Ascending aorta (tissue), 2 donors: ENCODE data around the gene WWC2. TPM values are rescaled to one million over a fixed set of nuclear protein-coding genes. Genes with fewer than 3 reads are reported as not detected.

Experiments
- DNase-seq, 2 donors: peaks; one replicate each; pipeline ENCODE4 v3.0.0-alpha.2; 2019; ENCODE audit warnings: low spot score in 2 of 2
- H3K27ac ChIP-seq, 2 donors: fragments of 200-600 bp; sonication (generic); one replicate each; pipeline ENCODE4 v1.5.1; 2016 to 2017; ENCODE audit warnings: mild to moderate bottlenecking in 1 of 2
- H3K27me3 ChIP-seq: fragments of 200-600 bp; sonication (generic); one replicate; pipeline ENCODE4 v1.5.1; 2017
- H3K36me3 ChIP-seq, 2 donors: fragments of 200-600 bp; sonication (generic); one replicate each; pipeline ENCODE4 v1.5.1; 2016
- H3K4me1 ChIP-seq, 2 donors: fragments of 200-600 bp; sonication (generic); one replicate each; pipeline ENCODE4 v1.5.1; 2016 to 2017; ENCODE audit warnings: mild to moderate bottlenecking in 1 of 2
- H3K4me3 ChIP-seq, 2 donors: fragments of 200-600 bp; sonication (generic); one replicate each; pipeline ENCODE4 v1.5.1; 2016 to 2017; ENCODE audit warnings: mild to moderate bottlenecking in 1 of 2
- H3K9me3 ChIP-seq, 2 donors: fragments of 200-600 bp; sonication (generic); one replicate each; pipeline ENCODE4 v1.5.1; 2016
- intact Hi-C: fragments of 100-400 bp; cut with DNase I; formaldehyde crosslinking; loops from one replicate; pipeline ENCODE4 v1.15.1; 2023
- total RNA-seq: library from RNA; depleted of rRNA; stranded (reverse); fragments of >200 nt; gene quantifications from one replicate; pipeline ENCODE4 v1.1.0, GENCODE V29; 2016
- TF ChIP-seq, protein P1 (sequence below), 3 experiments: fragments of 200-600 bp in 2 of 3; fragments of 450-650 bp in 1 of 3; sonication (generic) in 2 of 3; IDR thresholded peaks; one replicate each; pipeline ENCODE4 v1.5.1; 2016 to 2019; ENCODE audit warnings: antibody characterized with exemption in 3 of 3, mild to moderate bottlenecking in 1 of 3, moderate library complexity in 1 of 3

The WWC2 gene
- total RNA-seq, 1 donor from 2014 or later, result 3.8 TPM

DNA sequence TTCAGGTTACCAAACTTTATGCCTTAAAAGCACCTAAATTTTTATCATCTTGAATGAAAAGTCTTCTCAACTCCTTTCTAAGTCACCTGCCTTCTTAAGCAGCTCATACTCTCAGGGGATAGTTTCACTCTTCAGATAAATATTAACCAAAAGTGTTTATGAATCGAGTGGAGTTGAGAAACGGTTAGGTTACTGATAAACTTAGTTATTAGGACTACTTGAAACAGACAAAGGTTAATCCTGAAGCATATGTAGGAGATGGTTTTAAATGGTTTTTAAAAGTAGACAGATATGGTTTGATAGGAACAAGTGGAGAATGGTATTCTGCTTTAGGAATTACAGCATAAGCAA is 188.2 kb downstream of the WWC2 start:
- peaks cover 50 to 76% of the 10 kb centered on the region in 2 donors for H3K36me3 ChIP-seq
- H3K9me3 ChIP-seq, result no peaks in the 10 kb centered on the region
- H3K4me3 ChIP-seq, result no peak overlapping the region
- no peak for DNase-seq
- TF ChIP-seq, protein P1, sequence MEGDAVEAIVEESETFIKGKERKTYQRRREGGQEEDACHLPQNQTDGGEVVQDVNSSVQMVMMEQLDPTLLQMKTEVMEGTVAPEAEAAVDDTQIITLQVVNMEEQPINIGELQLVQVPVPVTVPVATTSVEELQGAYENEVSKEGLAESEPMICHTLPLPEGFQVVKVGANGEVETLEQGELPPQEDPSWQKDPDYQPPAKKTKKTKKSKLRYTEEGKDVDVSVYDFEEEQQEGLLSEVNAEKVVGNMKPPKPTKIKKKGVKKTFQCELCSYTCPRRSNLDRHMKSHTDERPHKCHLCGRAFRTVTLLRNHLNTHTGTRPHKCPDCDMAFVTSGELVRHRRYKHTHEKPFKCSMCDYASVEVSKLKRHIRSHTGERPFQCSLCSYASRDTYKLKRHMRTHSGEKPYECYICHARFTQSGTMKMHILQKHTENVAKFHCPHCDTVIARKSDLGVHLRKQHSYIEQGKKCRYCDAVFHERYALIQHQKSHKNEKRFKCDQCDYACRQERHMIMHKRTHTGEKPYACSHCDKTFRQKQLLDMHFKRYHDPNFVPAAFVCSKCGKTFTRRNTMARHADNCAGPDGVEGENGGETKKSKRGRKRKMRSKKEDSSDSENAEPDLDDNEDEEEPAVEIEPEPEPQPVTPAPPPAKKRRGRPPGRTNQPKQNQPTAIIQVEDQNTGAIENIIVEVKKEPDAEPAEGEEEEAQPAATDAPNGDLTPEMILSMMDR (IDR thresholded peaks at IDR 0.05), result no peak
- no peaks in the 10 kb centered on the region for H3K27me3 ChIP-seq
- intact Hi-C loops, result no loop called here
- no peak overlapping the region for H3K27ac ChIP-seq
- H3K4me1 ChIP-seq, result no peaks in the 10 kb centered on the region

DNA sequence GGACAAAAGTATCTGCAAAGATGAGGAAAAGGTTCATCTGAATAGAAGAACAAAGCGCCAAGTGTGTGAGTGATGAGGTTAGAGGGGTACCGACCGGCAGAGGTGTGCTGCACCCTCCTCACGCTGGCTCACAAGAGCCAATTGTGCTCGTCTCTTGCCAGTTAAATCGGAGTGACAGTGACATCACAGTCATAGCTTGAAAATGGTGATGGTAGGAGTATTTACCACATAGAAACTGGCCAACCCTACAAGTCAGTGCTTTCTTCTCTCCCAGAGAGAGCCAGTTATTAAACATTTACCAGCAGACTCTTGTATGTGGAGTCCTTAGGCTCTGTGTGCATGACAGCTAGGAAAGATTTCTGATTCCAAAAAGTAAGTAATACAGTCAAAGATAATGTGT is 188.6 kb downstream of the WWC2 start:
- Histone ChIP-seq H3K27me3 (no peaks in the 10 kb centered on the region), H3K36me3 (peaks cover 46 to 74% of the 10 kb centered on the region in 2 donors), H3K27ac (no peak overlapping the region), H3K4me1 (no peaks in the 10 kb centered on the region), H3K4me3 (no peak overlapping the region), H3K9me3 (no peaks in the 10 kb centered on the region)
- intact Hi-C loops, result no loop called here
- TF ChIP-seq, protein P1 (IDR thresholded peaks at IDR 0.05), result no peak
- no peak for DNase-seq

DNA sequence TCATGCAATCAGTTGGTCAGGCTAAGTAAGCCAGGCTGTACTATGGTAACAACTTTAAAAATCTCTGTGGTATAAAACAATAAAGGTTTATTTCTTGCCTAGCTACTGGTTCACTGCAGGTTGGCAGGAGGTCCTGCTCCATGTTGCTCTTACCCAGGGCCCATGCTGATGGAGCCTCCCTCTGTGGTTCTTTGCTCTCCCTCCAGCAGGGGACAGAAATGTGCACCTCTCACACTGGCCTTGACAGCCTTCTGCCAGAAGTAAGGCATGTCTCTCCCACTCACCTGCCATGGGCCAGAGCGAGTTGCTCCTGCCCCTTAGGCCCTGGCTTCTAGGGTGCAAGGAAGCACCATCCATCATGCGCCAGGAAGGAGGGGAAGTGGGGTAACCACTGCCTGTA is 189.9 kb downstream of the WWC2 start:
- peaks cover 41 to 70% of the 10 kb centered on the region in 2 donors for H3K36me3 ChIP-seq
- TF ChIP-seq, protein P1 (IDR thresholded peaks at IDR 0.05), result no peak
- DNase-seq, result no peak
- H3K27me3 ChIP-seq, result no peaks in the 10 kb centered on the region
- H3K9me3 ChIP-seq, result no peaks in the 10 kb centered on the region
- no peaks in the 10 kb centered on the region for H3K4me1 ChIP-seq
- intact Hi-C loops, result no loop called here
- no peak overlapping the region for H3K27ac ChIP-seq
- H3K4me3 ChIP-seq, result no peak overlapping the region

DNA sequence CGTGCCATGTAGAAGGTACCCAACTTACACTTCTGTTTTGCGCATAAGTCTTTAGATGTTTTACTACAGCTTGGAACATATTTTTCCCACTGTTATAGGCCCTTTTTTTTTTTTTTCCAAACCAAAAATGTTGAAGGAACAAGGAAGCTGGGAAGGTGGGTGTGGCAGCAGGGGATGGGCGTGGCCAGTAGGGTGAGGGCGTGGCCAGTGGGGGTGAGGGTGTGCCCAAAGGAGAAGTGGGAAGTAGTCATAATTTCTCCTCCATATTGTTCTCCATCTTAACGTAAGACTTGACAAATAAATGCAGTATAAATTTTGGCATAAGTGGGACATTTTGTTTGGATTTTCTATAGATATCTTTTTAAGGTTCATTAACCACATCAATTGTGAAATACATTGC is 190.6 kb downstream of the WWC2 start:
- Histone ChIP-seq H3K27ac (no peak overlapping the region), H3K27me3 (no peaks in the 10 kb centered on the region), H3K9me3 (no peaks in the 10 kb centered on the region), H3K36me3 (peaks cover 36 to 67% of the 10 kb centered on the region in 2 donors), H3K4me3 (no peak overlapping the region), H3K4me1 (no peaks in the 10 kb centered on the region)
- TF ChIP-seq, protein P1 (IDR thresholded peaks at IDR 0.05), result no peak
- intact Hi-C loops, result no loop called here
- DNase-seq, result no peak

DNA sequence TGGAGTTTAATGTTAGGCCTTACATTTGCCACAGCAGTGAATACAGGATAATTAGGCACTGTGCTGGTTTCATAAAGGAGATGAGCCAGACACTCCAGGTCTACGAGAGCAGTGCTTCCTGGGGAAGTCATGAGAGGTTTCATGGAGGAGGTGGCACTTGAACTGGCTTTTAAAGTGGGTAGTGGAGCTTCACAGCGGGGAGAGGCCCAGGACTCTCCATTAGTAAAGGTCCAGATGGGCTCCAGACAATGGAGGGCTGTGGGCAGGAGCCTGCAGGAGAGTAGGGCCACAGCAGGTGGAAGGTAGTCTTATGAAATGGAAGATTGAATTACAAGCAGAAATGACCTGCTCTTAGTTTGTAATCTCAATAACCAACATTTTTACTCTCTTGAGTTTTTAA is 192.0 kb downstream of the WWC2 start:
- H3K4me3 ChIP-seq, result no peak overlapping the region
- no peaks in the 10 kb centered on the region for H3K4me1 ChIP-seq
- H3K9me3 ChIP-seq, result no peaks in the 10 kb centered on the region
- H3K27me3 ChIP-seq, result no peaks in the 10 kb centered on the region
- no peak for DNase-seq
- TF ChIP-seq, protein P1 (IDR thresholded peaks at IDR 0.05), result no peak
- peaks cover 34 to 69% of the 10 kb centered on the region in 2 donors for H3K36me3 ChIP-seq
- no peak overlapping the region for H3K27ac ChIP-seq
- intact Hi-C loops, result no loop called here

DNA sequence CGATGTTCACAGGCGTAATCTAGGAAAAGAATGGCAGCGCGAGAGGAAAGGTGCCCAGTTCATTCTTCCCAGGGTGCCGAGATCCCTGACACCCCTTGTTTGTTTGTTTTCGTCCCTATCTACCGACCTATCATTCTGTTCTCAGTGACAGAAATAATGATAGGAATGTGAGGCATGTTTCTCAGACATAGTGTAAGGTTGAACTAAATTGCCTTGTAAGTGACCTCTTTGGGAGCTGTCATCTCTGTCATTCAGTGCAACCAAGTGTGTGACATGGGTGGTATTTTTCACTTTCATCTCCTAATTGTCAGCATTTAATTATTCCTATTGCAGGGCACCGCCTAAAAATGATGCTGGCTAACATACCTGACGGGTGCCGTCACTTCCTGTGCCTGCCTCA is 196.7 kb downstream of the WWC2 start:
- intact Hi-C loops, result no loop called here
- Histone ChIP-seq H3K9me3 (no peaks in the 10 kb centered on the region), H3K4me1 (no peaks in the 10 kb centered on the region), H3K27ac (no peak overlapping the region), H3K27me3 (no peaks in the 10 kb centered on the region), H3K4me3 (no peak overlapping the region), H3K36me3 (peaks cover 21 to 41% of the 10 kb centered on the region in 2 donors)
- no peak for DNase-seq
- TF ChIP-seq, protein P1 (IDR thresholded peaks at IDR 0.05), result no peak
